SK-N-MC (cell line): Measurements from ENCODE around the gene LRRTM4.

Experiments
- EZH2 ChIP-seq: fragments of 200-600 bp; sonication (generic); IDR thresholded peaks from one replicate; pipeline ENCODE4 v1.6.1; 2017; ENCODE audit warnings: antibody characterized with exemption
- POLR2AphosphoS5 ChIP-seq: IDR thresholded peaks from 2 replicates; pipeline ENCODE4 v1.6.1; 2012; ENCODE audit warnings: mild to moderate bottlenecking, low read depth, low read length, borderline replicate concordance

DNA sequence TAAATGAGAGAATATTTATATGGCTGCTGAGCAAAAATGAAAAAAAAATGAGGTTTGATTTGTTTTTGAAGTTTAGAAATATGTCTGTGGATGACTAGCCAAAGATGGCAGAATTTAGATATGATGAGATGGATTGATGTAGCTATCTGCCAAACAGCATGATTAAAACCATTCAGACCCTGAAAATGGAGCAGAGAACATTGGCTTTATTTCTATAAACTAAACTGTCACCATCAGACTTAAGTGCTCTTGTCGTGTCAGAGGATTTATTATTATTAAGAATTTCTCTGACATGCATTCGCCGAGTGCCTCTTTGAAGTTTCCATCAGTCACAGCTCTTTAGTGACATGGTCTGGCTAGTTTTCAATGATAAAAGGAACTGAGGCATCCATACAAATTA is 151.7 kb downstream of the LRRTM4 start:
- TF ChIP-seq EZH2 (no peak), POLR2AphosphoS5 (no peak)
